Measurements from ENCODE around the gene NSFL1C. TPM values are rescaled to one million over a fixed set of nuclear protein-coding genes. Genes with fewer than 3 reads are reported as not detected.

Gene NSFL1C
- total and polyA plus RNA-seq, 12 donors = 46.1 to 510 (median 98.9) TPM

DNA sequence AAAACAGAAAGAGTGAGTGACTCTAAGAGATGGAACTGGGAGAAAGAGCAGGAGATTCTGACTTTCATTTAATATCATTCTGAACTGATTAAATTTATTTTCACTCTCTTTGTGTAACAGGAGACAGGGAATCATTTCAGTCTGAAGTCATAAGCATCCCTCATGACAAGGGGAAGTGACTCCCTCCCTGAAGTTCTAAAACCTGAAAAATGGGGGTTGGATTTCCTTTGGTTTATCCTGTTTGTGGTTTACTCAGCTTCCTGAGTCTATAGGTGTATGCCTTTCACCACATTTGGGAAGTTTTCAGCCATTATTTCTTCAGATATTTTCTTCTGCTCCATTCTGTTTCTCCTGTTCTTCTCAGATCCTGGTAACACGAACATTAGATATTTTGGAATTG is 70.4 kb downstream of the NSFL1C start:
- Histone ChIP-seq H3K9me3 (replicated peaks in 1 of 3) (no peaks in the 10 kb centered on the region), H3K4me3 (no peak overlapping the region), H3K27ac (no peak overlapping the region), H3K27me3 (peaks cover 12% of the 10 kb centered on the region), H3K4me1 (replicated peaks in 1 of 2) (peaks cover 9 to 16% of the 10 kb centered on the region in 2 donors), H3K36me3 (replicated peaks in 1 of 2) (no peaks in the 10 kb centered on the region)
- TF ChIP-seq, protein P1, sequence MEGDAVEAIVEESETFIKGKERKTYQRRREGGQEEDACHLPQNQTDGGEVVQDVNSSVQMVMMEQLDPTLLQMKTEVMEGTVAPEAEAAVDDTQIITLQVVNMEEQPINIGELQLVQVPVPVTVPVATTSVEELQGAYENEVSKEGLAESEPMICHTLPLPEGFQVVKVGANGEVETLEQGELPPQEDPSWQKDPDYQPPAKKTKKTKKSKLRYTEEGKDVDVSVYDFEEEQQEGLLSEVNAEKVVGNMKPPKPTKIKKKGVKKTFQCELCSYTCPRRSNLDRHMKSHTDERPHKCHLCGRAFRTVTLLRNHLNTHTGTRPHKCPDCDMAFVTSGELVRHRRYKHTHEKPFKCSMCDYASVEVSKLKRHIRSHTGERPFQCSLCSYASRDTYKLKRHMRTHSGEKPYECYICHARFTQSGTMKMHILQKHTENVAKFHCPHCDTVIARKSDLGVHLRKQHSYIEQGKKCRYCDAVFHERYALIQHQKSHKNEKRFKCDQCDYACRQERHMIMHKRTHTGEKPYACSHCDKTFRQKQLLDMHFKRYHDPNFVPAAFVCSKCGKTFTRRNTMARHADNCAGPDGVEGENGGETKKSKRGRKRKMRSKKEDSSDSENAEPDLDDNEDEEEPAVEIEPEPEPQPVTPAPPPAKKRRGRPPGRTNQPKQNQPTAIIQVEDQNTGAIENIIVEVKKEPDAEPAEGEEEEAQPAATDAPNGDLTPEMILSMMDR (IDR thresholded peaks at IDR 0.05) = no peak
- no peak for TF ChIP-seq POLR2A (IDR thresholded peaks at IDR 0.05)
- 52 to 71% (median 60%) methylated on average over 1 of the region's 1 CpG for WGBS, 4 donors
- intact Hi-C loops (cut with DNase I) = loop anchor here (5.0 kb wide), 2 partner anchors 74 to 84 kb away; no protein-coding TSS in a partner anchor
- no peak for DNase-seq

DNA sequence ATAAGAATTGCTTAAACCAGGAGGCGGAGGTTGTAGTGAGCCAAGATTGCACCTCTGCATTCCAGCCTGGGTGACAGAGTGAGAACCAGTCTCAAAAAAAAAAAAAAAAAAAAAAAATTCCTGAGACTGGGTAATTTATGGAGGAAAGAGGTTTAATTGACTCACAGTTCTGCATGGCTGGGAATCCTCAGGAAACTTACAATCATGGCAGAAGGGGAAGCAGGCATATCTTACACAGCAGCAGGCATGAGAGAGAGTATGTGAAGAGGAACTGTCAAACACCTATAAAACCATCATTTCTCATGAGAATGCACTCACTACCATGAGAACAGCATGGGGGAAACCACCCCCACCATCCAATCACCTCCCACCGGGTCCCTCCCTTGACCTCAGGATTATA is 72.0 kb downstream of the NSFL1C start:
- Histone ChIP-seq H3K36me3 (replicated peaks in 1 of 2) (no peaks in the 10 kb centered on the region), H3K27me3 (peaks cover 12% of the 10 kb centered on the region), H3K27ac (no peak overlapping the region), H3K4me1 (replicated peaks in 1 of 2) (peaks cover 21 to 24% of the 10 kb centered on the region in 2 donors), H3K9me3 (replicated peaks in 1 of 3) (no peaks in the 10 kb centered on the region), H3K4me3 (no peak overlapping the region)
- TF ChIP-seq, protein P1 (IDR thresholded peaks at IDR 0.05) = no peak
- TF ChIP-seq POLR2A (IDR thresholded peaks at IDR 0.05) = no peak
- WGBS, 4 donors = 62 to 72% (median 67%) methylated on average over 2 of the region's 2 CpGs
- no peak for DNase-seq
- intact Hi-C loops (cut with DNase I) = loop anchor here (5.0 kb wide), 2 partner anchors 72 to 82 kb away; no protein-coding TSS in a partner anchor

GRCh38 chr20:1393507-1393882 is 73.2 kb downstream of the NSFL1C start:
- H3K27ac ChIP-seq = peak overlapping the region; percentile 46 to 90 (median 81)
- intact Hi-C loops (cut with DNase I) = no loop called here
- DNase-seq = no peak
- TF ChIP-seq, protein P1 (IDR thresholded peaks at IDR 0.05) = no peak
- no peak for TF ChIP-seq POLR2A (IDR thresholded peaks at IDR 0.05)
- 50 to 79% (median 62%) methylated on average over 7 of the region's 7 CpGs for WGBS, 4 donors
- H3K4me3 ChIP-seq = peak overlapping the region in 3 of 4 donors; percentile 50 to 98 (median 71)
- H3K4me1 ChIP-seq (replicated peaks in 1 of 2) = peaks cover 21 to 36% of the 10 kb centered on the region in 2 donors
- peaks cover 2% of the 10 kb centered on the region for H3K27me3 ChIP-seq
- no peaks in the 10 kb centered on the region for H3K9me3 ChIP-seq (replicated peaks in 1 of 3)
- H3K36me3 ChIP-seq (replicated peaks in 1 of 2) = no peaks in the 10 kb centered on the region

- TF ChIP-seq, protein P1 (IDR thresholded peaks at IDR 0.05) = peak in 3 of 6 experiments; percentile 13 to 38 (median 25)
- peak; percentile 77 to 91 for TF ChIP-seq POLR2A (IDR thresholded peaks at IDR 0.05)
- no peaks in the 10 kb centered on the region for H3K9me3 ChIP-seq (replicated peaks in 1 of 3)
- peak within 1 kb of the TSS; percentile 46 to 90 (median 81) for H3K27ac ChIP-seq
- WGBS, 4 donors = 1 to 29% (median 1%) methylated on average over 2 to 79 of the region's 79 CpGs
- no peaks in the 10 kb centered on the region for H3K27me3 ChIP-seq
- peaks cover 21 to 42% of the 10 kb centered on the region in 2 donors for H3K4me1 ChIP-seq (replicated peaks in 1 of 2)
- no peaks in the 10 kb centered on the region for H3K36me3 ChIP-seq (replicated peaks in 1 of 2)
- H3K4me3 ChIP-seq = peak within 1 kb of the TSS; percentile 50 to 98 (median 72)
- DNase-seq = peak; percentile 88 to 95 (median 90)
- intact Hi-C loops (cut with DNase I) = no loop called here
Measured at GRCh38 chr20:1392693-1393506, 73.7 kb downstream of the NSFL1C start, which contains the start of gene FKBP1A. Gene FKBP1A (minus strand): TSS chr20:1393054. CDS start chr20:1392998, 56 bp downstream.
